B cell (primary cell): ENCODE data around the gene NPPB. TPM values are rescaled to one million over a fixed set of nuclear protein-coding genes. Genes with fewer than 3 reads are reported as not detected.

Source experiments
- ATAC-seq: fragments of 200-7000 bp; cut with Tn5 transposase; one replicate; pipeline ENCODE4 v1.10.0; 2021; ENCODE audit warnings: low read depth, mild to moderate bottlenecking, moderate number of reproducible peaks, moderate library complexity
- CTCF ChIA-PET: fragments of 350-600 bp; sonication (Branson Sonifier 250); formaldehyde crosslinking; loops from one replicate; lab custom pipeline; 2021; ENCODE audit warnings: antibody characterized with exemption, inconsistent platforms; lab: Charles Lee
- POLR2A ChIA-PET: fragments of 350-600 bp; sonication (Branson Sonifier 250); formaldehyde crosslinking; loops from one replicate; lab custom pipeline; 2021; ENCODE audit warnings: antibody characterized with exemption; lab: Charles Lee
- DNase-seq: peaks from one replicate; pipeline ENCODE4 v3.0.0; 2013
- H2AFZ ChIP-seq: 2 replicates; pipeline ENCODE4 v1.6.1; 2012; ENCODE audit warnings: mild to moderate bottlenecking, low read depth, low read length; ENCODE audit not compliant: insufficient read depth, poor library complexity, severe bottlenecking
- H3K27ac ChIP-seq, 2 donors: 1 replicate in 1 of 2; 2 replicates in 1 of 2; pipeline ENCODE4 v1.5.1; 2012 to 2013; ENCODE audit warnings: low read length in 2 of 2, mild to moderate bottlenecking in 2 of 2, moderate library complexity in 1 of 2
- H3K27me3 ChIP-seq, 4 experiments: fragments of 200-600 bp in 1 of 4; sonication (generic) in 1 of 4; replicated peaks in 1 of 4; 1 replicate in 2 of 4; 2 replicates in 2 of 4; pipeline versions ENCODE4 v1.6.1 to v1.7.0; 2013 to 2016; ENCODE audit warnings: low read length in 3 of 4, mild to moderate bottlenecking in 2 of 4, mixed read lengths in 1 of 4, moderate library complexity in 1 of 4; ENCODE audit not compliant: insufficient read depth in 4 of 4, control insufficient read depth in 3 of 4; ENCODE audit errors: control extremely low read depth in 1 of 4
- H3K36me3 ChIP-seq, 2 experiments: replicated peaks in 1 of 2; 1 replicate in 1 of 2; 2 replicates in 1 of 2; pipeline versions ENCODE4 v1.6.1 to v1.7.1; 2013; ENCODE audit warnings: low read length in 1 of 2; ENCODE audit not compliant: insufficient read depth in 2 of 2, control insufficient read depth in 1 of 2; ENCODE audit errors: control extremely low read depth in 1 of 2, extremely low read depth in 1 of 2
- H3K4me1 ChIP-seq, 2 donors: fragments of 200-600 bp in 1 of 2; sonication (generic) in 1 of 2; 1 replicate in 1 of 2; 2 replicates in 1 of 2; pipeline versions ENCODE4 v1.5.1 to v1.6.1; 2013 to 2017; ENCODE audit warnings: low read length in 2 of 2; ENCODE audit not compliant: control insufficient read depth in 2 of 2, insufficient read depth in 2 of 2
- H3K4me2 ChIP-seq: replicated peaks from 2 replicates; pipeline ENCODE3; 2012; ENCODE audit warnings: mild to moderate bottlenecking, low read depth, low read length; ENCODE audit not compliant: poor library complexity, severe bottlenecking
- H3K4me3 ChIP-seq, 5 experiments: fragments of 200-600 bp in 1 of 5; sonication (generic) in 1 of 5; 1 replicate in 3 of 5; 2 replicates in 2 of 5; pipeline versions ENCODE4 v1.5.1 to v1.7.0; 2011 to 2016; ENCODE audit warnings: low read length in 4 of 5, mild to moderate bottlenecking in 4 of 5, low read depth in 2 of 5, control low read depth in 1 of 5, moderate library complexity in 1 of 5; ENCODE audit not compliant: insufficient read depth in 1 of 5; ENCODE audit errors: control extremely low read depth in 1 of 5, extremely low read depth in 1 of 5
- H3K79me2 ChIP-seq: fragments of 200-600 bp; sonication (generic); one replicate; pipeline ENCODE4 v1.6.0; 2016; ENCODE audit warnings: low read length; ENCODE audit not compliant: control insufficient read depth, insufficient read depth
- H3K9ac ChIP-seq: fragments of 200-600 bp; sonication (generic); 2 replicates; pipeline ENCODE4 v1.6.1; 2017; ENCODE audit warnings: mild to moderate bottlenecking, low read length, moderate library complexity
- H3K9me3 ChIP-seq, 3 donors: one replicate each; pipeline versions ENCODE4 v1.6.1 to v1.7.1; 2013; ENCODE audit warnings: low read length in 2 of 3; ENCODE audit not compliant: control insufficient read depth in 2 of 3, insufficient read depth in 1 of 3; ENCODE audit errors: control extremely low read depth in 1 of 3
- H4K20me1 ChIP-seq: 2 replicates; pipeline ENCODE4 v1.6.0; 2012; ENCODE audit warnings: mild to moderate bottlenecking, low read length; ENCODE audit not compliant: insufficient read depth, control insufficient read depth, poor library complexity, severe bottlenecking
- H3K27ac Mint-ChIP-seq: one replicate; pipeline ENCODE4 v1.8.0; 2021; ENCODE audit warnings: mixed read lengths
- H3K27me3 Mint-ChIP-seq: one replicate; pipeline ENCODE4 v1.8.0; 2021; ENCODE audit warnings: mixed read lengths
- H3K4me1 Mint-ChIP-seq: one replicate; pipeline ENCODE4 v1.8.0; 2021; ENCODE audit warnings: mixed read lengths
- H3K4me3 Mint-ChIP-seq: one replicate; pipeline ENCODE4 v1.8.0; 2021; ENCODE audit warnings: mixed read lengths
- H3K9me3 Mint-ChIP-seq: one replicate; pipeline ENCODE4 v1.8.0; 2022; ENCODE audit warnings: mixed read lengths; ENCODE audit not compliant: insufficient read depth
- CTCF ChIP-seq: fragments of 200-600 bp; IDR thresholded peaks from one replicate; pipeline ENCODE4 v1.8.0; 2022; ENCODE audit warnings: antibody characterized with exemption, mild to moderate bottlenecking
- EZH2 ChIP-seq: IDR thresholded peaks from 2 replicates; pipeline ENCODE4 v1.6.1; 2012; ENCODE audit warnings: borderline replicate concordance, low read depth, mild to moderate bottlenecking, moderate library complexity, low read length; ENCODE audit not compliant: insufficient read depth, poor library complexity, severe bottlenecking
- WGBS: methylation state at CpG from one replicate; pipeline ENCODE4 v1.1.5; 2013; ENCODE audit warnings: missing lambda C conversion rate; ENCODE audit not compliant: insufficient coverage; 5-methylcytosine and 5-hydroxymethylcytosine counted together
- intact Hi-C: fragments of 100-400 bp; cut with micrococcal nuclease; formaldehyde crosslinking; loops from one replicate; pipeline ENCODE4 v1.10.0; 2022
- polyA plus RNA-seq: library from polyadenylated mRNA; depleted of rRNA; stranded (reverse); fragments of >200 nt; gene quantifications from 2 replicates; pipeline ENCODE4 v1.2.3, GENCODE V29; 2012
- total RNA-seq, 2 donors: library from RNA; stranded (reverse); fragments of 120-200 nt in 1 of 2; gene quantifications; 1 replicate in 1 of 2; 2 replicates in 1 of 2; pipeline versions ENCODE4 v1.2.3 to v1.2.4, GENCODE V29; 2013 to 2022

The NPPB gene
- total and polyA plus RNA-seq, 2 donors (not counting 1 experiment from before 2014, with no cell fraction given), result not detected

GRCh38 chr1:11838349-11839272 lies 20.1 kb downstream of the NPPB start:
- ChIA-PET CTCF (interaction anchor here (0.6 to 5.0 kb wide), 25 partner anchors 10 to 1594 kb away, joined by 3 to 36 read pairs (median 4); partner anchors contain the start of genes CLCN6, MTHFR and NPPA), POLR2A (interaction anchor here (0.7 kb wide), 1 partner anchor 70 kb away, joined by 6 read pairs; no protein-coding TSS in a partner anchor)
- TF ChIP-seq CTCF (peak; percentile 98), EZH2 (no peak)
- peak; percentile 84 for ATAC-seq
- Histone ChIP-seq H3K9me3 (no peaks in the 10 kb centered on the region), H2AFZ (no peak overlapping the region), H3K79me2 (peaks cover 3% of the 10 kb centered on the region), H3K27ac (no peak overlapping the region), H3K4me3 (no peak overlapping the region), H4K20me1 (peaks cover 27% of the 10 kb centered on the region), H3K4me1 (peaks cover 14 to 22% of the 10 kb centered on the region in 2 donors), H3K4me2 (no peak overlapping the region), H3K36me3 (peaks cover 0 to 85% of the 10 kb centered on the region in 2 experiments), H3K27me3 (no peaks in the 10 kb centered on the region), H3K9ac (no peak overlapping the region)
- H3K4me3 Mint-ChIP-seq, result no peak overlapping the region
- peaks cover 27% of the 10 kb centered on the region for H3K4me1 Mint-ChIP-seq
- no peaks in the 10 kb centered on the region for H3K27me3 Mint-ChIP-seq
- DNase-seq, result peak; percentile 74
- 73% methylated on average over 35 of the region's 40 CpGs for WGBS
- H3K9me3 Mint-ChIP-seq, result no peaks in the 10 kb centered on the region
- intact Hi-C loops, result loop anchor here (1.0 kb wide), 2 partner anchors 56 to 69 kb away; no protein-coding TSS in a partner anchor
- H3K27ac Mint-ChIP-seq, result peak overlapping the region; percentile 23
